ENCODE measurements around the gene HEATR5B. TPM values are rescaled to one million over a fixed set of nuclear protein-coding genes. Genes with fewer than 3 reads are reported as not detected.

HEATR5B gene
- total and polyA plus RNA-seq, 2 donors from 2014 or later, result 4.4 to 20.5 TPM

- TF ChIP-seq CTCF (IDR thresholded peaks at IDR 0.05; ENCODE audit: borderline replicate concordance, extremely low read depth, insufficient read depth), result no peak
- Histone ChIP-seq H3K9ac (ENCODE audit: low read length in 3 of 3) (no peak overlapping the region), H3K27ac (ENCODE audit: low read depth in 2 of 2, low read length in 2 of 2) (no peak overlapping the region), H3K4me3 (ENCODE audit: low read length in 3 of 3) (no peak overlapping the region), H3K9me3 (ENCODE audit: control insufficient read depth in 2 of 3, insufficient read depth in 1 of 3, low read length in 3 of 3) (no peaks in the 10 kb centered on the region), H3K27me3 (ENCODE audit: control insufficient read depth, insufficient read depth, low read length) (no peaks in the 10 kb centered on the region), H3K36me3 (ENCODE audit: control insufficient read depth in 2 of 3, insufficient read depth in 3 of 3, low read length in 3 of 3) (peaks cover 2 to 28% (median 22%) of the 10 kb centered on the region in 3 donors), H3K4me1 (ENCODE audit: control insufficient read depth in 2 of 3, insufficient read depth in 2 of 3, low read depth in 1 of 3, low read length in 3 of 3) (no peaks in the 10 kb centered on the region)
- DNase-seq, result no peak
- FAIRE-seq, result no peak
- intact Hi-C loops (cut with DNase I), result no loop called here
These were observed 26.4 kb upstream of the HEATR5B start for GRCh38 chr2:37110306-37111212.

- intact Hi-C loops (cut with DNase I), result no loop called here
- Histone ChIP-seq H3K27me3 (ENCODE audit: control insufficient read depth, insufficient read depth, low read length) (no peaks in the 10 kb centered on the region), H3K9ac (ENCODE audit: low read length in 3 of 3) (no peak overlapping the region), H3K4me3 (ENCODE audit: low read length in 3 of 3) (no peak overlapping the region), H3K9me3 (ENCODE audit: control insufficient read depth in 2 of 3, insufficient read depth in 1 of 3, low read length in 3 of 3) (no peaks in the 10 kb centered on the region), H3K36me3 (ENCODE audit: control insufficient read depth in 2 of 3, insufficient read depth in 3 of 3, low read length in 3 of 3) (peaks cover 0 to 28% (median 22%) of the 10 kb centered on the region in 3 donors), H3K27ac (ENCODE audit: low read depth in 2 of 2, low read length in 2 of 2) (no peak overlapping the region), H3K4me1 (ENCODE audit: control insufficient read depth in 2 of 3, insufficient read depth in 2 of 3, low read depth in 1 of 3, low read length in 3 of 3) (no peaks in the 10 kb centered on the region)
- DNase-seq, result no peak
- TF ChIP-seq CTCF (IDR thresholded peaks at IDR 0.05; ENCODE audit: borderline replicate concordance, extremely low read depth, insufficient read depth), result no peak
- no peak for FAIRE-seq
These were observed 25.4 kb upstream of the HEATR5B start for GRCh38 chr2:37109523-37109922.

- DNase-seq (no peak), FAIRE-seq (no peak)
- H3K9ac ChIP-seq (ENCODE audit: low read length in 3 of 3), result no peak overlapping the region
- peaks cover 2 to 38% (median 15%) of the 10 kb centered on the region in 3 donors for H3K36me3 ChIP-seq (ENCODE audit: control insufficient read depth in 2 of 3, insufficient read depth in 3 of 3, low read length in 3 of 3)
- H3K27me3 ChIP-seq (ENCODE audit: control insufficient read depth, insufficient read depth, low read length), result no peaks in the 10 kb centered on the region
- intact Hi-C loops (cut with DNase I), result no loop called here
- no peaks in the 10 kb centered on the region for H3K9me3 ChIP-seq (ENCODE audit: control insufficient read depth in 2 of 3, insufficient read depth in 1 of 3, low read length in 3 of 3)
- no peak overlapping the region for H3K27ac ChIP-seq (ENCODE audit: low read depth in 2 of 2, low read length in 2 of 2)
- TF ChIP-seq CTCF (IDR thresholded peaks at IDR 0.05; ENCODE audit: borderline replicate concordance, extremely low read depth, insufficient read depth), result no peak
- no peaks in the 10 kb centered on the region for H3K4me1 ChIP-seq (ENCODE audit: control insufficient read depth in 2 of 3, insufficient read depth in 2 of 3, low read depth in 1 of 3, low read length in 3 of 3)
- no peak overlapping the region for H3K4me3 ChIP-seq (ENCODE audit: low read length in 3 of 3)
These were observed 21.0 kb upstream of the HEATR5B start for GRCh38 chr2:37105150-37105549.

All from kidney (tissue), 14 donors.